Measurements from ENCODE around the gene CBX8. TPM values are rescaled to one million over a fixed set of nuclear protein-coding genes. Genes with fewer than 3 reads are reported as not detected.

CBX8 gene
- total and polyA plus RNA-seq, 4 donors = 4.8 to 9.3 (median 5.5) TPM

GRCh38 chr17:79788989-79789942 lies 7.6 kb downstream of the CBX8 start:
- no peak for ATAC-seq (ENCODE audit: insufficient read depth, low FRiP score)
- Histone ChIP-seq H3K4me1 (ENCODE audit: control insufficient read depth in 5 of 5, insufficient read depth in 5 of 5, low read length in 5 of 5) (peaks cover 0 to 30% (median 3%) of the 10 kb centered on the region in 5 donors), H3K9me3 (ENCODE audit: control insufficient read depth in 4 of 4, insufficient read depth in 3 of 4, low read length in 3 of 4) (no peaks in the 10 kb centered on the region), H3K9ac (ENCODE audit: insufficient read depth in 1 of 2, low read length in 2 of 2) (no peak overlapping the region), H3K27ac (ENCODE audit: low read depth in 1 of 2, low read length in 1 of 2) (no peak overlapping the region), H3K4me3 (no peak overlapping the region), H3K36me3 (ENCODE audit: control insufficient read depth in 4 of 4, insufficient read depth in 4 of 4, low read length in 4 of 4) (peaks cover 0 to 2% (median 0%) of the 10 kb centered on the region in 4 donors), H3K27me3 (ENCODE audit: control insufficient read depth in 3 of 3, insufficient read depth in 3 of 3, low read length in 2 of 3) (peaks cover 0 to 45% (median 41%) of the 10 kb centered on the region in 3 donors)
- WGBS, 2 donors = 18 to 23% methylated on average over 37 to 52 of the region's 52 CpGs
- peak; percentile 69 to 74 (median 70) for DNase-seq
- TF ChIP-seq, protein P1, sequence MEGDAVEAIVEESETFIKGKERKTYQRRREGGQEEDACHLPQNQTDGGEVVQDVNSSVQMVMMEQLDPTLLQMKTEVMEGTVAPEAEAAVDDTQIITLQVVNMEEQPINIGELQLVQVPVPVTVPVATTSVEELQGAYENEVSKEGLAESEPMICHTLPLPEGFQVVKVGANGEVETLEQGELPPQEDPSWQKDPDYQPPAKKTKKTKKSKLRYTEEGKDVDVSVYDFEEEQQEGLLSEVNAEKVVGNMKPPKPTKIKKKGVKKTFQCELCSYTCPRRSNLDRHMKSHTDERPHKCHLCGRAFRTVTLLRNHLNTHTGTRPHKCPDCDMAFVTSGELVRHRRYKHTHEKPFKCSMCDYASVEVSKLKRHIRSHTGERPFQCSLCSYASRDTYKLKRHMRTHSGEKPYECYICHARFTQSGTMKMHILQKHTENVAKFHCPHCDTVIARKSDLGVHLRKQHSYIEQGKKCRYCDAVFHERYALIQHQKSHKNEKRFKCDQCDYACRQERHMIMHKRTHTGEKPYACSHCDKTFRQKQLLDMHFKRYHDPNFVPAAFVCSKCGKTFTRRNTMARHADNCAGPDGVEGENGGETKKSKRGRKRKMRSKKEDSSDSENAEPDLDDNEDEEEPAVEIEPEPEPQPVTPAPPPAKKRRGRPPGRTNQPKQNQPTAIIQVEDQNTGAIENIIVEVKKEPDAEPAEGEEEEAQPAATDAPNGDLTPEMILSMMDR (IDR thresholded peaks at IDR 0.05; ENCODE audit: control extremely low read depth, extremely low read depth) = no peak

GRCh38 chr17:79788455-79788854 lies 8.4 kb downstream of the CBX8 start:
- 79 to 88% methylated on average over 5 of the region's 5 CpGs for WGBS, 2 donors

GRCh38 chr17:79786930-79787643 lies 9.8 kb downstream of the CBX8 start:
- no peak overlapping the region for H3K27ac ChIP-seq (ENCODE audit: low read depth in 1 of 2, low read length in 1 of 2)
- peaks cover 0 to 8% (median 3%) of the 10 kb centered on the region in 4 donors for H3K36me3 ChIP-seq (ENCODE audit: control insufficient read depth in 4 of 4, insufficient read depth in 4 of 4, low read length in 4 of 4)
- no peak for DNase-seq
- WGBS, 2 donors = 90 to 91% methylated on average over 12 of the region's 12 CpGs
- peaks cover 0 to 41% (median 34%) of the 10 kb centered on the region in 3 donors for H3K27me3 ChIP-seq (ENCODE audit: control insufficient read depth in 3 of 3, insufficient read depth in 3 of 3, low read length in 2 of 3)
- TF ChIP-seq, protein P1 (IDR thresholded peaks at IDR 0.05; ENCODE audit: control extremely low read depth, extremely low read depth) = no peak
- peaks cover 0 to 14% (median 0%) of the 10 kb centered on the region in 5 donors for H3K4me1 ChIP-seq (ENCODE audit: control insufficient read depth in 5 of 5, insufficient read depth in 5 of 5, low read length in 5 of 5)
- no peak for ATAC-seq (ENCODE audit: insufficient read depth, low FRiP score)
- no peak overlapping the region for H3K9ac ChIP-seq (ENCODE audit: insufficient read depth in 1 of 2, low read length in 2 of 2)
- H3K9me3 ChIP-seq (ENCODE audit: control insufficient read depth in 4 of 4, insufficient read depth in 3 of 4, low read length in 3 of 4) = no peaks in the 10 kb centered on the region
- no peak overlapping the region for H3K4me3 ChIP-seq

More at GRCh38 chr17:79788455-79788854, 8.4 kb downstream of the CBX8 start:
- ATAC-seq (ENCODE audit: insufficient read depth, low FRiP score) (no peak), DNase-seq (no peak)
- TF ChIP-seq, protein P1 (IDR thresholded peaks at IDR 0.05; ENCODE audit: control extremely low read depth, extremely low read depth) = no peak
- no peaks in the 10 kb centered on the region for H3K9me3 ChIP-seq (ENCODE audit: control insufficient read depth in 4 of 4, insufficient read depth in 3 of 4, low read length in 3 of 4)
- H3K27me3 ChIP-seq (ENCODE audit: control insufficient read depth in 3 of 3, insufficient read depth in 3 of 3, low read length in 2 of 3) = peaks cover 0 to 45% (median 39%) of the 10 kb centered on the region in 3 donors
- H3K36me3 ChIP-seq (ENCODE audit: control insufficient read depth in 4 of 4, insufficient read depth in 4 of 4, low read length in 4 of 4) = peaks cover 0 to 2% (median 0%) of the 10 kb centered on the region in 4 donors
- no peak overlapping the region for H3K9ac ChIP-seq (ENCODE audit: insufficient read depth in 1 of 2, low read length in 2 of 2)
- no peak overlapping the region for H3K27ac ChIP-seq (ENCODE audit: low read depth in 1 of 2, low read length in 1 of 2)
- no peak overlapping the region for H3K4me3 ChIP-seq
- H3K4me1 ChIP-seq (ENCODE audit: control insufficient read depth in 5 of 5, insufficient read depth in 5 of 5, low read length in 5 of 5) = peaks cover 0 to 23% (median 2%) of the 10 kb centered on the region in 5 donors
